HG02973 (cell line): ENCODE measurements around the gene ANKRD65.
"Not testable (repeated sequence)": the region's sequence is repeated elsewhere in the genome, so short reads cannot be mapped to it uniquely, and the experiment has no call there.

Experiments
- ATAC-seq: cut with Tn5 transposase; IDR thresholded peaks from one replicate; pipeline ENCODE4 v1.9.1; 2021; ENCODE audit warnings: moderate library complexity; ENCODE audit not compliant: unreplicated experiment

ANKRD65 gene

GRCh38 chr1:1399187-1399871 lies 21.7 kb downstream of the ANKRD65 start, which contains the start of gene CCNL2:
TSS of gene CCNL2 (minus strand) at chr1:1399335. CDS start at chr1:1399306, 29 bp downstream.
- peak; percentile 85 for ATAC-seq

DNA sequence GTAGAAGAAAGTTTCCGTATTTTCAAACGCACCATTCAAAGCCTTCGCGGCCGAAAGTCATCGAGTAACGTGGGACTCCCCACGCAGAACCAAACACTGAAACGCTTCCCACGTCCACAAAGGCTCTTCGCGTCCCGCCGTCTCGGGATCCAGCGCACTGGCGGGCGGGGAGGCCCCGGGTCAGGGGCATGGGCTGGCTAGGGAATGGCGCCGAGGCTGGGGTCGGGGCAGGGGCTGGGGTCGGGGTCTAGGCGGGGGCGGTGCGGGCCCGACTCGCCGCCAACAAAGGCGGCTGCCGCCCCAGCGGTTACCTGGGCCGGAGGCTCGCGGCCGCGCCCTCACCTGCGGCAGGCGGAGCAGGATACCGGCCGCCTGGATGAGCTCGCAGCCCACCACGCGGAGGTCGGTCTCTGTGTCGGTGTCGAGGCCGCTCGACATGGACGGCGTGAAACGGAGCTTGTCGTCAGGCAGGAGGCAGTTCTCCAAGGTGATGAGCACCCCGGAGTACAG lies 22.3 kb downstream of the ANKRD65 start:
- ATAC-seq: peak; percentile 10

DNA sequence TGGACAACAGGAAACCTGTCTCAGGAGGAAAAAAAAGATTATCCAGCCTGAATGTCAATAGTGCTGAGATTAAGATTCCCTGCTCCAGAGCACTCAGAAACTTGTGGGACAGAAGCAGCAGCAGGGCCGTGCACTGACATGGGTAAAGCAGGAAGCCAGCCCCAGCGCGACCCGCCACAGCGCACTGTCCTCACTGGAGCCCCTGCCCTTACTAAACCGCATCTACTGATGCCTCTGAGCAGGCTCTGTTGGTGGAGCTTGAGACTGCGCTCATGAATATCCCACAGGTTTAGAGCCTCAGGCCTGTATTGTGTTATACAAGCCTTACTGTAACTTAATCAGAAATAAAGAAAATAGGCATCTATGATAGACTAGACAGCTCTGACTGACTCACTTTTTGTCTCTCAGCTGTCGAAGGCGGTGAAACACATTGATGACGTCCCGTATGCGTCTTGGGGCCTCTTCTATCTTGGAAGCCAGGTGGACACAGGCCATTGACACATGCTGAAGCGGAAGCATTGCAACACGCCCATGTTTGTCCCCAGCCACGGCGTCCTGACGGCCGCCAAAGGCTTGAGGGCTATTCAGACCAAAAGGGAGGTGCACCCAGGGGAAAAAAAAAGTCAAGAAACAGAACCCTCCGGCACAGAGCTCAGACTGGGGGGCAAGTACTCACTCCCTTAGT lies 23.1 kb downstream of the ANKRD65 start:
- no peak for ATAC-seq

DNA sequence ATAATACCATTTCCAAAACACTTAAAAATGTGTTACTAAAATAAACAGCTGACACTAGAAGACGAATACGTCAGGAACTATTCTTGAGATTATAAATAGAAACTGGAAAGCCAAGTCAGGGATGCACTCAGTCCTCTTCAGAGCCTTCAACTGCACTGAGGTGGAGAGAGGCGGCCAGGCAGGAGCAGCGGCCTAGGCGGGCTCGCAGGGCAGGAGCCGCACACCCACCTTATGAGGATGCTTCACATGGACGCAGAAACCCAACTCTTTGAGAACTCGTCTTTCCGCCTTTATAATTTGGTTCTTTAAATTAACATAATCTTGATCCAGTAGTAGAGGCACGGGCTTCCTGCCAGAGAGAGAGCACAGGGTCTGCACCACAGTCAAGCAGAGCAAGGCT lies 25.9 kb downstream of the ANKRD65 start:
- ATAC-seq: no peak

- ATAC-seq: no peak
Observed at GRCh38 chr1:1394116-1394515, 27.0 kb downstream of the ANKRD65 start.

- no peak for ATAC-seq
Observed at GRCh38 chr1:1393428-1393827, 27.6 kb downstream of the ANKRD65 start.

GRCh38 chr1:1393014-1393413 lies 28.1 kb downstream of the ANKRD65 start:
- no peak for ATAC-seq

DNA sequence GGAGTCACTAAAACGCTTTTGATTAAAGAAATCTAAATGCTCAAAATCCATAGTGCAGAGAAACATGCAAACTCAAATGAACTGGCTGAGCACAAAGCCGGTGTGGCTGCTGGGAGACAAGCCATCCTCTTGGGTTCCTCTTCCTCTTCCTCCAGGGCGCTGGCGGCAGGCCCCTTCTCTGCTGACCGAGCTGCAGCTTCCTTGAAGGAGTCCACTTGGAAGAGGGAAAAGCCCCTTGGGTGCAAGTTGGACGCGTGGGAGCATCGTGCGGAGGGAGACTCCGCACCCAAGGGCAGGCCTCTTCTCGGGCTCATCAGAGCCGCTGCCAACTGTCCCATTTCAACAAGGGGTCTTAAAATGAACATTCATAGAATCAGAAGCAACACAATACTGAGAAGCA lies 29.9 kb downstream of the ANKRD65 start:
- no peak for ATAC-seq

GRCh38 chr1:1390675-1391074 lies 30.4 kb downstream of the ANKRD65 start:
- no peak for ATAC-seq

DNA sequence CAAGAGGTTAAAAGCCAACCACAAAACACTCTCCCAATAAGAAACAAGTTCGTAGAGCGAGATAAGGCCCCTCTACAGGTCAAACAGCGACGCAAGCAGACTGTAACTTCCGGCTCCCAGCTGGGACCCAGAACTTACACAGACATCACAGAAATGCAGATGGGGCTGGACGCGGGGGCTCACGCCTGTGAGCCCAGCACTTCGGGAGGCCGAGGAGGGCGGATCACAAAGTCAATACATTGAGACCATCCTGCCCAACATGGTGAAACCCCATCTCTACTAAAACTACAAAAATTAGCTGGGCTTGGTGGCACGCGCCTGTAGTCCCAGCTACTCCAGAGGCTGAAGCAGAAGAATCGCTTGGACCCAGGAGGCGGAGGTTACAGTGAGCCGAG lies 33.0 kb downstream of the ANKRD65 start:
- ATAC-seq: no peak

- ATAC-seq: no peak
Observed at GRCh38 chr1:1387098-1388077, 33.7 kb downstream of the ANKRD65 start.

DNA sequence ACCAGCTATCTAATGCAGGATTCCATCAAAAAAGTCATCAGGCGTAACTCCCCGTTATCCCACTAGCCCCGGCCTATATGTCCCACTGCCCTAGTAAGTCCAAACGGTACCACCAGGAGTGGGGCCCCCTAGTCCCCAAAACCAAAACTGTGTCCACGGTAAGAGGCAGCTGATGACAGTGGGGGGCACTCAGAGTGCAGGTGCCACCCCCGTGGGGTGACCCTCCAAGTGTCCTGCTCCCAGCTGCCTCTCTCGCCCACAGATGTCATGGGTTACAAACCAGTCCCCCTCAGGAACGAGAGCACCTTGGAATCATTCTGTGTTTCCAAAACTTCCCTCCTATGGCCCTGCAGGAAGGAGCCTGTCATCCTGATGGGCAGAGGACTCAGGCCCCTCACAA lies 35.1 kb downstream of the ANKRD65 start:
- ATAC-seq: no peak

GRCh38 chr1:1385339-1385738 lies 35.7 kb downstream of the ANKRD65 start:
- ATAC-seq: not testable (repeated sequence)

DNA sequence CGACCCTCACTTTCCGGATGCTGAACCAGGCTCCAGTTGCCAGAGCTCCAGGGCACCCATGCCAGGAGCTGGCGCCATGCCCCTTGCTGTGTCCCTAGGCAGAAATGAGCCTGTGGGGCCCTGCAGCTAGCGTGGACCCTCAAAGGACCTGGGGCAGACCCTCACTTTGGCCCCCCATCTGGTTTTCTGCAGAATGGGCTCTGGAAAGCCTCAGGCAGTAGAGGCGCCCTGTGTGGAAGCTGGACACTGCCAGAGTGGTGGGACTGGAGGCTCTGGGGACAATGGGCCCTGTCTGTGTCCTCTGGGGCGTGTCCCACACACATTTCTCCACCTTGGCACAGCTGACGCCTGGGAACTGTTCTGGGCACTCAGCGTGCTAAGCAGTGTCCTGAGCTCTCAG lies 39.8 kb downstream of the ANKRD65 start:
- no peak for ATAC-seq

DNA sequence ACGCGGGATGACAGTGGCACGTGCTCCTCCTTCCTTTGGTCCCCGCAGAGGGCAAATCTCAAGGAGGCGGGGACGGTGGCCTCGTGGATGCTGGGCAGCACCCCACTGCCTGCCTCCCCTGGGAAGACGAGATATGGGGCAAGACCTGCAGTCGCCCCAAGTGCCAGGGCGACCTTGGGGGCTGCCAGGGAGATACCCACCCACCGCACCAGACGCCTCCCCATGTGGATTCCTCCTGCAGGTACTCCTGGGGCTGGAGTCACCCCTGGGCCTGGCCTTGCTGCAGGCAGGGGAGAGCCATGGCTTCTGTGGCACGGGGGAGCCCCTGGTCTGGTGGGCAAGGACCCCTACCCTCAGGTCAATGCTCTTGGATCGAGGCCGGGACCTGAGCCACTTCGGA lies 40.2 kb downstream of the ANKRD65 start:
- ATAC-seq: no peak

DNA sequence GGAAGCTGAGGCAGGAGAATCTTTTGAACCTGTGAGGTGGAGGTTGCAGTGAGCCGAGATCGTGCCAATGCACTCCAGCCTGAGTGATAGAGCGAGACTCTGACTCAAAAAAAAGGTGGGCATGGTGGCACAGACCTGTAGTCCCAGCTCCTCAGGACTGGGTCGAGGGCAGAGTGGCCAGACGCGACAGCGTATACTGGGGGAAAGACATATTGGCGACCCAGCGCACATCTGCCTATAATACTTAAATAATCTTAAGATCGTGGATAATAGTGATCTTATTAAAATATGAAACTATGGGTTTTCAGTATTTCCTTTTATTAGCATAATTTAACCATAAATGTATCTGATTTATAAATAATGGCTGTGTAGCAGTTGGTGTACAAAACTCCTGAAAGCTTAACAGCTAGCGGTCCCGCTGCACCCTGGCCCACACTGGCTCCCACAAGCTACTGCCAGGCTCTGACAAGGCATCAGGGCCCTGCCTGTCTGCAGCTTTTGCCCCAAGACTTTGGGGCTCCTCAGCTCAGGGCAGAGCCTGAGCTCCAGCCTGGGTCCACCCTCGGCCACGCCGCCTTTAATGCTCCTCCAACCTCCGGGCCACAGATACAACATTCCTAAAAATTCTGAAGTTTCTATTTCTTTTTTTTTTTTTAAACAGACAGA lies 43.4 kb downstream of the ANKRD65 start:
- ATAC-seq: no peak

DNA sequence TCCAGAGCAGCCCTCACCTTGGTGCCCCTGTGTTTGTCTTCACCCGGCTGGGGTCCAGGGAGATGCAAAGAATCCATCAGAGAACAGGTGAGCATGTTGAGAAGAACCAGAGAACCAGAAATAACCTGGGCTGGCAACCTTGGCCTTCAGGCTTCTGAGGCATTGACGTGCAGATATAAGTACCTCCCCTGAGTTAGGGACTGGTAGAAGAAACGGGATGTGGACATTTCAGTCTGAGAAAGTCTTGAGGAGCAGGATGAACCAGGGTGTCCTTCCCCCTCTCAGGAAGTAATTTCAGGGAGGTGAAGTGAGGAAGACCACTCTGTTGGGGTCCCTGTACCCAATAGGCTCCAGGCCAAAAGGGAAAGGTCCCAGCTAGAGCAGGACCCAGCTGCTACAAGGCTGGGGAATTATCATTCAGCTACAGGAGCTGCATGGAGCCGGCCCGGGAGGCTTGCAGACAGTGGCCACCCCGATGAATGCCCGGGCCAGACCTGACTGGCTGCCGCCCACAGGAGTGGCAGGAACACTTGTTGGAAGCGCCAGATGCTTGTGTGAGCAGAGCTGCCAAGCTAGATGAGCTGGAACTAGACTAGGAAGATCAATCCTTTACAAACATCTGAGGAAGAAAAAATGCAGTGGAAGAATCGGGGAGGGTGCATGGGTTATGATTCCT lies 44.4 kb downstream of the ANKRD65 start:
- ATAC-seq: no peak

DNA sequence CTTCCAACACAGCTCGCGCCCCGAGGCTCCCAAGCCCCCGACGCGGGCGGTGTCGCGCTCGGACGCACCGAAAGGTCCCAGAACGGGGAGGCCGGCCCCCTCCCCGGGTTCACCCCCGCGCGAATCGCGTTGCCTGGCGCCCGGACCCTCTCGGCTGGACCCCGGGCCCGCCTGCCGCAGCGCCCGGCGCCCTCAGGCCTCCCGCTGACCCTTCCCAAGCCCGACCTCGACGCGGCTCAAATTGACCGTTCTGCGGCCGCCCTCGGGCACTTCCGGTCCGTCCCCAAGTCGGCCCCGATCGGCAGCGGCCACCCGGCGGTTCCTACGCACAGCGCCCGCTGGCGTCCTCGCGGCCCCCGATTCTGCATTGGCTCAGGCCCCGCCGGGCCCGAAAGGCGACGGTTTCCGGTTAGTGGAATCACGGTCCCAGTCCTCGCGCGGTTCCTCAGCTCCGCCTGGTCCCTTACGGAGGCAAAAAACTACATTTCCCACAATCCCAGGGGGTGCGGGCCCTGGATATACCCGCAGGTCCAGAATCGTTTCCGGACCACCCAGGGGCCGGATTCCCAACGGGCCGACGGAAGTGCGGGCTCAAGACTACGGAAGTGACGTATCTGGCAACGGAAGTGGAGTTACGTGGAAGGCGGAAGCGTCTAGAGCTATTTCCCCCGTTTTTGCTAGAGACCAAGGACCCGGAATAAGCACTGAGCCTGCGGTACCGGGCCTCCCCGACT lies 46.0 kb downstream of the ANKRD65 start, which contains the start of gene AURKAIP1:
Gene AURKAIP1 (minus strand): TSS at position 279 of the 734 bp plus-strand sequence. CDS start 451 bp downstream, outside the sequence.
- ATAC-seq: peak; percentile 78

GRCh38 chr1:1374589-1374928 lies 46.5 kb downstream of the ANKRD65 start:
- no peak for ATAC-seq
